ENCODE results near the gene ATP13A2. TPM values are rescaled to one million over a fixed set of nuclear protein-coding genes. Genes with fewer than 3 reads are reported as not detected.

Gene ATP13A2
- total RNA-seq, 1 donor from 2014 or later = 31.9 TPM

- intact Hi-C loops (cut with micrococcal nuclease) = no loop called here
- no peak for ATAC-seq (ENCODE audit: low read depth)
- ChIA-PET CTCF (no interaction called here), POLR2A (no interaction called here)
- no peaks in the 10 kb centered on the region for H3K4me1 Mint-ChIP-seq
- no peaks in the 10 kb centered on the region for H3K9me3 Mint-ChIP-seq
- H3K27me3 Mint-ChIP-seq = no peaks in the 10 kb centered on the region
- no peak for DNase-seq
- peaks cover 54% of the 10 kb centered on the region for H3K36me3 Mint-ChIP-seq (ENCODE audit: low read depth)
- no peak overlapping the region for H3K27ac Mint-ChIP-seq
- TF ChIP-seq CTCF (IDR thresholded peaks at IDR 0.05) = no peak
- H3K4me3 Mint-ChIP-seq = no peak overlapping the region
Measured at GRCh38 chr1:17001760-17002523, 9.8 kb downstream of the ATP13A2 start.

GRCh38 chr1:16999863-17000262 is 11.9 kb downstream of the ATP13A2 start:
- TF ChIP-seq CTCF (IDR thresholded peaks at IDR 0.05) = no peak
- ChIA-PET POLR2A (no interaction called here), CTCF (interaction anchor here (1.1 kb wide), 1 partner anchor 9 kb away, joined by 3 read pairs; no protein-coding TSS in a partner anchor)
- ATAC-seq (ENCODE audit: low read depth) = no peak
- Mint-ChIP-seq H3K9me3 (no peaks in the 10 kb centered on the region), H3K36me3 (ENCODE audit: low read depth) (peaks cover 63% of the 10 kb centered on the region), H3K4me1 (no peaks in the 10 kb centered on the region), H3K27me3 (no peaks in the 10 kb centered on the region), H3K4me3 (no peak overlapping the region), H3K27ac (no peak overlapping the region)
- intact Hi-C loops (cut with micrococcal nuclease) = no loop called here
- DNase-seq = no peak

- TF ChIP-seq CTCF (IDR thresholded peaks at IDR 0.05) = no peak
- no peaks in the 10 kb centered on the region for H3K27me3 Mint-ChIP-seq
- ChIA-PET CTCF (no interaction called here), POLR2A (no interaction called here)
- H3K27ac Mint-ChIP-seq = no peak overlapping the region
- H3K4me3 Mint-ChIP-seq = no peak overlapping the region
- H3K36me3 Mint-ChIP-seq (ENCODE audit: low read depth) = peaks cover 58% of the 10 kb centered on the region
- H3K9me3 Mint-ChIP-seq = no peaks in the 10 kb centered on the region
- ATAC-seq (ENCODE audit: low read depth) = no peak
- no peak for DNase-seq
- H3K4me1 Mint-ChIP-seq = no peaks in the 10 kb centered on the region
- intact Hi-C loops (cut with micrococcal nuclease) = no loop called here
Measured at GRCh38 chr1:16998589-16998988, 13.1 kb downstream of the ATP13A2 start.

GRCh38 chr1:16996845-16997244 is 14.9 kb downstream of the ATP13A2 start:
- H3K9me3 Mint-ChIP-seq = no peaks in the 10 kb centered on the region
- H3K4me3 Mint-ChIP-seq = no peak overlapping the region
- peaks cover 44% of the 10 kb centered on the region for H3K36me3 Mint-ChIP-seq (ENCODE audit: low read depth)
- no peaks in the 10 kb centered on the region for H3K4me1 Mint-ChIP-seq
- ATAC-seq (ENCODE audit: low read depth) (no peak), DNase-seq (no peak)
- CTCF ChIA-PET = no interaction called here
- no peak for TF ChIP-seq CTCF (IDR thresholded peaks at IDR 0.05)
- H3K27me3 Mint-ChIP-seq = no peaks in the 10 kb centered on the region
- no peak overlapping the region for H3K27ac Mint-ChIP-seq
- POLR2A ChIA-PET = no interaction called here
- intact Hi-C loops (cut with micrococcal nuclease) = no loop called here

GRCh38 chr1:16993521-16994038 is 18.1 kb downstream of the ATP13A2 start:
- H3K4me3 Mint-ChIP-seq = no peak overlapping the region
- no peak for DNase-seq
- H3K27ac Mint-ChIP-seq = no peak overlapping the region
- TF ChIP-seq CTCF (IDR thresholded peaks at IDR 0.05) = no peak
- H3K4me1 Mint-ChIP-seq = no peaks in the 10 kb centered on the region
- H3K9me3 Mint-ChIP-seq = no peaks in the 10 kb centered on the region
- intact Hi-C loops (cut with micrococcal nuclease) = no loop called here
- CTCF ChIA-PET = no interaction called here
- POLR2A ChIA-PET = no interaction called here
- ATAC-seq (ENCODE audit: low read depth) = no peak
- peaks cover 41% of the 10 kb centered on the region for H3K36me3 Mint-ChIP-seq (ENCODE audit: low read depth)
- H3K27me3 Mint-ChIP-seq = no peaks in the 10 kb centered on the region

All from activated B cell treated with CpG ODN at 0.5 μM for 24 hours (primary cell).